Hematopoietic multipotent progenitor cell treated with erythropoietin and hydrocortisone succinate and interleukin-3 and kit ligand, for 17 days (in vitro differentiated cells): Measurements from ENCODE around the gene ISM1.

Source experiments
- DNase-seq: peaks from one replicate; pipeline ENCODE4 v3.0.0-alpha.2; 2015; ENCODE audit warnings: low spot score

Gene ISM1

DNA sequence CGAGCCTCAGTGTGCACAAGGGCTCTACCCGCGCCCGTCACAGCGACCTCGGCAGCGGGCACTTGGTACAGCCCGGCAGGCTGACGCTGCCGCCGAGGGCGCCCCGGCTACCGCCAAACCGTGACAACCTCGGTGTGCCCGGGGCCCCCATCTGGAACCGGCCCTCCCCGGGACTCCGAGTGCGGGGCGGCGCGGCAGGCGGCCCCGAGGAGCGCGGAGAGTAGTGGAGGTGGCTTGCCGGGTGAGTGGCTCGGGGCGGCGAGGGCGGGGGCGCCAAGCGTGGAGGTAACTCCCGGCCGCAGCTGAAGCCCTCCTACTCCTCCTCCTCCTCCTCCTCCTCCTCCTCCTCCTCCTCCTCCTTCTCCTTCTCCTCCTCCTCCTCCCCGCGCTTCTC lies at the start of gene ISM1:
Gene ISM1, plus strand, starts transcription at position 371 of the 394 bp plus-strand sequence. CDS start 503 bp downstream, outside the sequence.
- no peak for DNase-seq

DNA sequence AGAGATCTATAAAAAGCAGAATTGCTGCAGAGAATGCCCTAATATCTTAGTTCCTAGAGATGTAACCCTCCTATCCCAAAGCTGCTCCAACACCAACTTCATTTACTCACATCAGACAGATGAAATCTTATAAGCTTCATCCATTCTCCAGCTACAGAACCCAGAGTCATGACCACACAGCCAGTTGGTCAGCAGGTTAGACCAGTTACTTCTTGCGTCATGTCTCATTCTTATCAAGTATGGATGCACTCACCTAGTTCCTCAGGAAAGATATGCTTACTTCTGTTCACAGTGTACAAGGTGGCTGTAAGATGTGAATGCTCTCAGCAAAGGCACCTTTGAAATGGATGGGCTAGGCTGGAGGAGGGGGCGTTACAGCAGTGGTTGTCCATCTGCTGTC lies 47.9 kb upstream of the ISM1 start:
- no peak for DNase-seq

DNA sequence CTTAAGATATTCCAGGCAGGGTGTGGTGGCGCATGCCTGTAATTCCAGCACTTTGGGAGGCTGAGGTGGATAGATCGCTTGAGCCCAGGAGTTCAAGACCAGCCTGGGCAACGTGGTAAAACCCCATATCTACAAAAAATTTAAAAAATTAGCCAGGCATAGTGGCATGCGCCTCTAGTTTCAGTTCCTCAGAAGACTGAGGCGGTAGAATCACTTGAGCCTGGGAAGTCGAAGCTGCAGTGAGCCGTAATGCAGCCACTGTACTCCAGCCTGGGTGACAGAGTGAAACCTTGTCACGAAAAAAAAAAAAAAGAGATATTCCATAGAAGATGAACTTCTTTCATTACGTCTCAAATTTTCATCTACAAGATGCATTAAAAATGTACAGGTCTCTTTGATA lies 46.7 kb upstream of the ISM1 start:
- DNase-seq = no peak

DNA sequence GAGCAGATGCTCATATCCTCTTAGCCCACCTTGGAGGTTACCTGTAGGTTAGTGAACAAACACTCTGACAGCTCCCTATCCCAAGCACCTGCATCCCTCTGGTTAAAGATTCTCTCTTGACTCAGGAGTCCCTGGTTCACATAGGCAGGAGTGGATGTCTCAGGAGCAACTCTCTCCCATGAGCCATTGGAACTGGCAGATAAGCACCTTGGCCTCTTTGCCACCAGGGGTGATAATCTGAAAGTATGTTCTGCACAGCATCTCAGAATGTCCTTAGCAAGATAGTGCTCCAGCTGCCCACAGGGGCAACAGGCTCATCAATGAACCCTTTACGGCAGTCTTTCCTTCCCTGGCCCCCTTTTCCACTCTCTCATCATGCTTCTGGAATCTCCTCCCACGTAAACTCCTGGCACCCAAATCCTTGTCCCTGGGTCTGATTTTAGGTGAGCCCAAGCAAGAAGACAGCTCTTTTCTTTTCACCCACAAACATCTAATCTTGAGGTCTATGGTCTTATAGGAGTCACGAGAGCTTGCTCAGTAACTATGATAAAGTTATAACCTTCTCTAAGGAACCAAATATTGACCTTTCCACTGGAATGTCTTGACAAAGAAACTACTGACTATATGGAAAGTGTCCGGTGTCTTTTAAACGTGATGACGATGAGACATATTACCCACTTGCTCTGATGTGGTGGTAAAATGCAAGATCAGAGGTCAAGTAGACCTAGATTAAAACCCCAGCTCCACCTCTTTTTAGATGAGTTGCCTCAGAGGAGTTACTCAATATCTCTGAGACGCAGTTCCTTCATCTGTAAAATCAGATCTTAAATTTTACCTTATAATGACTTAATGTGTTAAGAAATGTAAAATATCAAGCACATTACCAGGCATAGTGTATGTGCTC lies 39.8 kb upstream of the ISM1 start:
- DNase-seq = no peak

DNA sequence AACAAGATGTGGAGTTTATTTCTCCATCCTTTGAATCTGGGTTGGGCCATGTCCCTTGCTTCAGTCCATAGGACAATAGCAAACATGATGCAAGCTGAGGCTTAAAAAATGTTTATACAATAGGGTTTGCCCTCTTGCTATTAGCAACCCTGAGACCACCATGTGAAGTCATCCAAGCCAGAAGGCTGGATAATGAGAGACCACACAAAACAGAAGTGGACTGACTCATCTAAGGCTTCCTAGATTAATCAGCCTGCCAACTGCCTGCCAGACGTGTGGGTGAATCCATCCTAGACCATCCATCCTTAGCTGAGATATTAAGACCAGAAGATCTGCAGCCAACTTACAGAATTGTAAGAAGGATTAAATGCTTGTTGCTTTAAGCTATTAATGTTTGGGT lies 38.1 kb upstream of the ISM1 start:
- DNase-seq = no peak

DNA sequence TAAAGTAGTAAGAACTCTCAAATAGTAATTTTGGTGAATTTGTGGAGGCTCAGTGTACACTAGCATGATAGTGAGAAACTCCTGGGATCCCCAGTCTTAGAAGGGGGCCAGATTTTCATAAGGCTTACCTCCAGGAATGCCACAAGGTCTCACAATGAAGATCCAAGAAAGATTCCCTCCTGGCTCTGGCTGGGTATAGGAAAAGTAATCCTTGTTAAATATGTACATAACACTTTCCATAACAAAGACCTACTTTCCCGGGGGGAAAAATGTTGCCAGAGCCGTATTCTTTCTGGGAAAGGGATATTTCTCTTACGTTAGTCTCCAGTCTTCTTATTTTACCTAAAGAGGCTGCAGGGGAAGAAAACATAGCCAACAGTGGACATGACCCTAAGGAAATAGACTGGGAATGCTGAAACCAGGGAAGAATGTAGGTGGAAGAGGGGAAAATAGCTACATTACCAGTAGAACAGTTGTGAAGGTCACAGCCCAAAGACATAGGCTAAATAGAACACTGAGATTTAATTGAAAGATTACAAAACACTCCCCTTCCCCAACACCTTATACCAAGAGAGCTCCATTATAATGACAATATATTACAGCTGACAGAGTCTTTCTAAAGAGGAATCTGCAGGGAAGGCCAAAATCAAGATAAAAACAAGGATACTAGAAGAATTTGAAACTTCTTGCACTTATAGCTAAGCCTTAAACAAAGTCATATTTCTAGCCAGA lies 34.9 kb upstream of the ISM1 start:
- no peak for DNase-seq

DNA sequence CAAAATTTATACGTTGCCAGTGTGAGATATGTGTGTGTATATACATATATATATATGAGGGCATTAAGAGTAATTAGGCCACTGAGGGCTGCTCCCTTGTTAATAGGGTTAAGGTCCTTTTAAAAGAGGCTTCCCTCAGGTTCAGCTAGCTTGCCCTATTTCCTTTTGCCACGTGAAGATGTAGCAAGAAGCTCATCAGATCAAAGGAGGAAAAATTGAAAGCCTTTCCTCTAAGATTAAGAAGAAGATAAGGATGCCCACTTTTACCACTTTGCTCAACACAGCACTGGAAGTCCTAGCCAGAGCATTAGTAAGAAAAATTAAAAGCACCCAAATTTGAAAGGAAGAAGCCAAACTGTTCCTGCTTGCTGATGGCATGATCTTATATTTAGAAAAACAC lies 33.2 kb upstream of the ISM1 start:
- DNase-seq = no peak

DNA sequence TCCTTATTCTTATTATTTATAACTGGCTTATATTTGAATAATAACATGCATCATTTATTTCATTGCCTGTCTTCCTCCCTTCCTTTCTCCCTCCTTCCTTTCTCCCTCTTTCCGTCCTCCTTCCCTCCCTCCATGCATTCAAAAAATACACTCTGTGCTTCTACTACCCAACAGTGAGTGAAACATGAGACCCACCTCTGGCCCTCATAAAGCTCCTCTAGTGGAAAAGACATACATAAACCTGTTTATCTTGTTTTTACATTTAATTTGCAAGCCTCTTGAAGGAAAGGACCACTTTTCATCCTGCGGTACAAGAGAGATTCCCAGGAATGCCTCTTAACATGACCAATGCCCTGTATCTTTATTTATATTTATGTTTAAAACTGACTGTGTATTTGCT lies 21.8 kb upstream of the ISM1 start:
- no peak for DNase-seq

DNA sequence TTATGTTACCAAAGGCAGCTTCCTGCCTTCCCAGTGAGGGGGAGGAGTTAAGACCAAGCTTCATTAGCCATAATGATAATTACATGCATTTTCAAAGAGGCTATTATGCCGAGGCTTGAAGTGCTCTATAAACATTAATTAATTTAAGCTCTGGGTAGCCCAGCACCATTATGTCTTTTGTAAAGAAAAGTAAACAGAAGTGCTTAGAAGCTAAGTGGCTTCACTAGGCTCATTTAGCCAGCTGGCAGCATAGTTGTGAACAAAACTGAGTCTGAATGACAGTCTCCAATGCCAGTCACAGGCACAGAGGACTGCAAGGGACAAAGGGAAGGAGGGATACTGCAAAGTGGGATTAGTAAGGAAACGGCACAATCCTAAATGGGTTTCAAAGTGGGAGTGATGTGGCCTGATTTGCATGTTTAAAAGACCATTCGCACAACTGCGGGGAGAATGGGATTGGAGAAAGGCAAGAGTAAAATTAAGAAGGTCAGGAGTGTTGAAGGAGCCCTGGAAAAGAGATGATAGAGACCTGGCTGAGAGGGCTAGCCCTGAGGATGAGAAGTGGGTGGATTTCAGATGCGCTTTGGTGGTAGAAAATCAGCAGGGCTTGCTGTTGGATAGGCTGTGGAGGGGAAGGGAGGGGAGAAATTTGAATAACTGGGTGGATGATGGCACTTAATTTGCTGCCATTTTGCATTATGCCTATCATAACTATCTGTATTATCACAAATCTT lies 20.1 kb upstream of the ISM1 start:
- no peak for DNase-seq

DNA sequence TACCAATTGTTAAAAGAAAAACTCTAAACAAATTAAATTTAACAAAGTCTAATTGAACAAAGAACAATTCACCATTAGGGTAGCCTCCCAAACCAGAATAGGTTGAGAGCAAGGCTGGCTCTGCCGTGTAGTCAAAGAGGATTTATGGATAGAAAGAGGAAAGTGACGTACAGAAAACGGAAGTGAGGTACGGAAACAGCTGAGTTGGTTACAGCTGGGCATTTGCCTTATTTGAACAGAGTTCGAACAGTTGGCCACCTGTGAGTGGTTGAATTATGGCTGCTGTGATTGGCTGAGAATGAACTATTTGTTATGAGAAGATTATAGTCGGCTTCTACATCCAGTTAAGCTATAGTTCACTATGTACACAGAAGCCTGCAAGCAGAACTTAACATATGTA lies 18.5 kb upstream of the ISM1 start:
- no peak for DNase-seq

DNA sequence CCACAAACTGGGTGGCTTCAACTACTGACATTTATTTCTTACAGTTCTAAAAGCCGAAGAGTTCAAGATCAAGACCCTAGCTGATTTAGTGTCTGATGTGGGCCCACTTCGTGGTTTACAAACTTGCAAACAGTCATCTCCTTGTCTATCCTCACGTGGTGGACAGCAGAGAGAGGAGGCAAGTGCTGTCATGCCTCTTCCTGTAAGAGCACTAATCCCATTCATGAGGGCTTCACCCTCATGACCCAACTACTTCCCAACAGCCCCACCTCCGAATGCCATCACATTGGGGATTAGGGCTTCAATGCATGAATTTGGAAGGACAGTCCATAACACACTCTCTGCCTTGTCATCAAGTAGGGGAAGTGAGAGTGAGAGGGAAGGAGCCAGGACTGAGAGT lies 15.6 kb upstream of the ISM1 start:
- no peak for DNase-seq

DNA sequence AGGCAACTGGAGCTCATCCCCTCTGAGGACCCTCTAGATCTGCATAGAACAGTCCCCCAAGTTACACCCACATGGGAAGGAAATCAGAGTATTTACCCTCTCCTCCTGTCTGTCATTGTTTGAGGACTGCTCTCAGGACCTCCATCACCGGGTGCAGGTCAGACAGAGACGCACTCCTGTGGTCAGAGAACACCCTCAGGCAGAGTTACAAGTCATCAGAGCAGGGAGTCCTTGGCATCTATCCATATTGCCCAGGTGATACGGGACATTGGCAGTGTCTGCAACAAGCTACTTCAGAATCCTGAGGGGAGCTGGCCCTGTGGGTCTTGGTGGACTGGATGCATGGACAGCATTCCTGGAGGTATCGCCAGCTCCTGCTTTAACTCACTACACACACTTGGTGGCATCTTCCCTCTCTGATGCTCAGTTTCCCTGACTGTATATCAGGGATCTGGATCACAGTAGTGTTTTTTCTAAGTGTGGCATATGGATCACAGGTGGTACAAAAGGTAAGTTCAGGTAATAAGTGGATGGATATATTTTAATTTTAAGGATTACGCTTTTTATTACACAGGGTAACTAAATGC lies 15.1 kb upstream of the ISM1 start:
- no peak for DNase-seq

DNA sequence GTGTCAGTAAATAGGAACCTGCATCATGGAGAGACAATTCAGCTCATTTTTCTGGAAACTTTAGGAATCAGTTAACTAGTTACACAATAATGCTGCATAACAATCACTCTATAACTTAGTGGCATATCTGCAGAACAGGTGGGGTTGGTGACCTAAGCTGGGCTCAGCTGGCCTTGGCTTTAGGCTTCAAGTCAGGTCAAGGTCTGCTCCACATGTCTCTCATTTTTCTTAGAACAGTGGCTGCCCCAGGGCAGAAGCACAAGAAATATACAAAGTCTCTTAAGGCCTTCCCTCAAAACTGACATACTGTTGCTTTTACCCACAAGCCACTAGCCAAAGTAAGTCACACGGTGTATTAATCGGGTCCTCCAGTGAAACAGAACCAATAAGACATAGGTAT lies 14.1 kb upstream of the ISM1 start:
- DNase-seq = no peak

DNA sequence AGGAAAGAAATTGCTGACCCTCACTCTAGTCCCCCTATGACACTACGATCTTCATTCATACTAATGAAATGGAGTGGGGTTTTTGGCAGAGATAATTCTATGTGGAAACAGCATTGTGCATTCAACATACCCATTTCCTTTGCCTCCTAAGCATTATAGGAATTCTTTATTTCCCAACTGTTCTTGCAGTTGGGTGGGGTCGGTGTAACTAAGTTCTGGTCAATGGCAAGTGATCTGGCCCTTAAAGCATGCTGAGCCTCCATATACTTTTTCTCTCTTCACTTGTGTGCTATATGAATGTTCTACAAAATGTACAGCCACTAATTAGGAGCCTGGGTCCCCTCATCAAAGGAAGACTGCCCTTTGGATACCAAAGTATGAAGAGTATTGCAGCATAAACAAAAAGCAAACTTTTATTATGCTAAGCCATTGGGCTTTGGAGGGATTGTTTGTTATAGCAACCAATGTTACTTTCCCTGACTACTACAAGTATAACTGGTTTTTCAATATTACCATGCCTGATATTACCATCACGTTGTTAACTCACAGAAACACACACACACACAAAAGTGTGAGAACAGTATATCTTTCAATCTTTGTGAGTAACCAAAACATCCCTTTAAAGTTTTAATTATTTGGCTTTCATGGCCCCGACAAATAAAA lies 9.0 kb upstream of the ISM1 start:
- no peak for DNase-seq

DNA sequence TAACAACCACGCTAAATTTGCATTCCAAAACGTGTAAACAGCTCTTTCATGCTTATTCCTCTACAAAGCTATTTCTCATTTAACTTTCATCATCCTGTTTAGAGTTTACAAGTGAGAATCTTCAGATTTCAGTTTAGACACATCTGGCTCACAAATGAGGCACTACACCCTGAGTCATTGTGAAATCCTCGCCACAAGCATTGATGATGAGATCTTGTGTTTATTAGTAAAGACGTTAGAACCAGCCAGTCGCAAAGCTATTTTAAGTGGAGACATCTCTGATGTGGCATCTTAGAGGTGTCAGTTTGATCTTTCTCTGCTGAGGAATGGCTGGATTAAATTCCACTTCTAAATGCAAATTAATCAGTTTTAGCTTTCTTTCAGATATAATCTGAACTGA lies 8.3 kb upstream of the ISM1 start:
- DNase-seq = no peak

DNA sequence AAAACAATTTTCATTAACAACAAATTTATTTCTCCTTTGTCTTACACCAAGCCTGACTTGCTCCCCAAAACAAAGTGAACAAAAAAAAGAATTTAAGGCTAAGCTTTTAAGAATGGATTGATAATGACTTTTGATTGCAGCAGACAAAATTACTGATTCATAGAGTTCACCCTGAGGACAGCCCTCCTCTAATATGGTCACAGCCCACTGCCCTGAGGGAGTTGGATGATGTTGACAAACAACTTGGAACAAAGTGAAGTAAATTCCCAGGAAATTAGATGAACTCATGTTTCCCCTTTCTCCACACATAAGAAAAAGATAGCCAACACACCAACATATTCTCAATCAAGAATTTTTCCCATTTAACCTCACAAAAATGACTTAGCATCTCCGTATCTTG lies 7.7 kb upstream of the ISM1 start:
- no peak for DNase-seq

DNA sequence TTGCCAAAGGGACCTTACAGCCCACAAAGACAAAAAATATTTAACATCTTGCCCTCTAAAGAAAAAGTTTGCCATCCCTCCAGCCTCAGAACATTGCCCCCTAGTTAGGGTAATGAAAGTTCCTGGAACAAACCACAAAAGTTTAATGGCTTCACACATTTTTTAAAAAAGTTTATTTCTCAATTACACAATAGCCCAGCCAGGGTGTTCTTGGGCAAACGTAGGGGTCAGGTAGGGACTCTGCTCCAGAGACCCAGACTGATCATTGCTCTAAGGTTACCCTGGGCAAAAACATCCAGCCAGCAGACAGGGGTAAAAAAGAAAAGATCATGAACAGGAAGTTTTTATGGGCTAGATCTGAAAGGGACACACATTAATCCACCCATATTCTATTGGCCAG lies 4.5 kb upstream of the ISM1 start:
- DNase-seq = no peak

DNA sequence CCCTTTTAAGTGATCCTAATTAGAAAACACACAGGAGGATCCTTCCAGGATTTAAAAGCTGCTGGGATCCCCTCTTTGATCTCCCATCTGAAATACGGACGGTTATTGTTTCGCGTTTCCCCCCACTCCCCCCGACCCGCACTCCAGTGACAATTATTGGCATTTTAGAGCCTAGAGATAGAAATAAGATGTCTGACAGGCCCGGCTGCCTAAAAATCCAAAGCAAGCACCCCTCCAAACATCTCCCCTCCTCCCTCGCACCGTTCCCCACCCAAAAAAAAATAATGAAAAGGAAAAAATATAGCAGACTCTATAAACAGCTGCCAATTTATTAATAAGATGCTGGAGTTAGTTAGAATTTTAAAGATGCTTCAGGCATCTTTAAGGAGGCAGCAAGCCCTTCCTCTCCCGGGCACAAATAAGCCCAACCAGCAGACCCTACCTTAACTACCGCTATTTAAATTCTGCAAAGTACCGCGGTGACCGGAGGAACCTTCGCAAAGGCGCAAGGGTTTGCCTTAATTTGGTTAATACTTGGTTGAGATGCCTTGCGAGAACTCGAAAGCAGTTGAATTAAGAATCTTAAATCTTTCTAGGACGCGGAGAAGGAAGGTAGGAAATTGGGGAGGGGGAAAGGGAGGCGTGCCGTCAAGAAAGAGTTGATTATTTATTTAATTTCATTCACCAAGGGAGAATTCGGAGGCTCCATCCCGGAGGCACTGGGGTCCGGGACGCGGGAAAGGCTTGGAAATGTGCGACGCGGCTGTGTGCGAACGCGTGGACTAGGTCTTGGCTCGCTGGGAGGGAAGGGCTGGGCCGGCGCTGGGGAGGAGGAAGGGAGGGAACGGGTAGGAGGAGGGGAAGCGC lies 1.5 kb upstream of the ISM1 start:
- no peak for DNase-seq

DNA sequence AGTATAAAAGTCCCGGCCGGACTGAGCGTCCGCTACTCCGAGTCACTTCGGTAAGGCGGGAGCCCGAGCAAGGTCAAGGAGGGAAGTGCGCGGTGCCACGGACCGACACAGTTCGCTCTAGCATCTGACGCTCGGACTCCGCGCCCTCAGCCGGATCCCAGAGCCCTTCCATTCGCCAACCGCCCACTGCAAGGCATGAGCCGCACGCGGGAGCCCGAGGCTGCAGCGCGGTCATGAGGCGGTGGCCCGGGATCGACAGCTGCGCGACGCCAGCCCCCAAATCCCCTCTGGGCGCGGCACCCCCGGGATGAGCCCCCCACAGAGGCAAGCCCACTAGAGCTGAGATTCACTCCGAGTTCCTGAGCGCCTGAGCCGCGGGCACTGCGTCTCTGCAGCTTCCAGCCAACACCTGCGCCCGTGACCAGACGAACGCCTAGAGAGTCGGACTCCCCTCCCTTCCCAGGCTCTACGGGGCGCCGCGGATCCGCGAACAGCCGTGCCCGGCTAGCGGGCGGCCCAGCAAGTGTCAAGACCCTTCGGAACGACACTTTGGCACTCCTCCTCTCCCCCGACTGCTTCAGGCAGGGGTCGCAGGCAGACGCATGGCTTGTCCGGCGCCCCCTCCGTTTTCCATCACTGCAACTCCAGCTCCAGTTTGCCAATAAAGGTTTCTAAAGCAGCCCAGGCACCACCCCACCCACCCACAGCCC lies 725 bp upstream of the ISM1 start:
- DNase-seq = no peak

DNA sequence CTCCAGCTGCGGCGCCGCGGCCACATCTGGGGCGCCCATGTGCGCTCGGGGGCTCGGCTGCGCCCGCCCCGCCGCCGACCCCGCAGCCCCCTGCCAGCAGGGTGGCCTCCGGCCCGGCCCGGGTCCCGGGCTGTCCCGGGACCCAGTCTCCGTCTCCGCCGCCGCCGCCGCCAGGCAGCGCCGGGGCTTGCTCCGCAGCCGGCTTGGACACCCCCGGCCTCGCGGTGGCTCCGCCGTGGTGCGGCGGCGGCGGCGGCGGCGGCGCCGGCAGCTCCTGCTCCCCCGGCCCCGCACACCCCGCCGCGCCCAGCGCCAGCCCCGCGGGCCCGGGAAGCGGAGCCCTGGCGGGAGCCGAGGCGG lies 219 bp downstream of the ISM1 start:
- no peak for DNase-seq
